ENCODE results near the gene CCDC107.

CCDC107 gene

GRCh38 chr9:35691757-35692301 is 33.7 kb downstream of the CCDC107 start:
- Histone ChIP-seq H2AFZ (ENCODE audit: low read length) (no peak overlapping the region), H3K9ac (ENCODE audit: low read length) (no peak overlapping the region), H4K20me1 (ENCODE audit: insufficient read depth, low read length) (no peaks in the 10 kb centered on the region), H3K27me3 (ENCODE audit: insufficient read depth, low read length) (no peaks in the 10 kb centered on the region), H3F3A (ENCODE audit: insufficient read depth, low read length) (0 out of 2 replicates have a peak, but pooled peaks cover 3% of the 10 kb centered on the region), H3K4me3 (ENCODE audit: low read depth, low read length, poor library complexity, severe bottlenecking) (no peak overlapping the region), H3K9me3 (ENCODE audit: low read length) (no peaks in the 10 kb centered on the region), H3K9me2 (ENCODE audit: low read depth, low read length) (no peaks in the 10 kb centered on the region), H3K27ac (ENCODE audit: low read depth, low read length, poor library complexity, severe bottlenecking) (no peak overlapping the region), H3K4me1 (ENCODE audit: insufficient read depth, low read length, severe bottlenecking) (peaks cover 32% of the 10 kb centered on the region), H3K79me2 (ENCODE audit: insufficient read depth, low read length) (no peaks in the 10 kb centered on the region), H3K4me2 (ENCODE audit: low read length) (no peak overlapping the region), H3K36me3 (ENCODE audit: insufficient read depth, low read length) (peaks cover 12% of the 10 kb centered on the region; the same call in 1 of the 2 replicates)
- no peak for TF ChIP-seq CTCF (IDR thresholded peaks at IDR 0.05; ENCODE audit: low read length)

- 0 out of 2 replicates have a peak, but pooled peaks cover 3% of the 10 kb centered on the region for H3F3A ChIP-seq (ENCODE audit: insufficient read depth, low read length)
- H3K9me3 ChIP-seq (ENCODE audit: low read length) = no peaks in the 10 kb centered on the region
- H3K9me2 ChIP-seq (ENCODE audit: low read depth, low read length) = no peaks in the 10 kb centered on the region
- no peaks in the 10 kb centered on the region for H3K27me3 ChIP-seq (ENCODE audit: insufficient read depth, low read length)
- H3K4me1 ChIP-seq (ENCODE audit: insufficient read depth, low read length, severe bottlenecking) = peaks cover 4% of the 10 kb centered on the region
- H3K4me3 ChIP-seq (ENCODE audit: low read depth, low read length, poor library complexity, severe bottlenecking) = no peak overlapping the region
- H4K20me1 ChIP-seq (ENCODE audit: insufficient read depth, low read length) = no peaks in the 10 kb centered on the region
- TF ChIP-seq CTCF (IDR thresholded peaks at IDR 0.05; ENCODE audit: low read length) (no peak), EZH2 (IDR thresholded peaks at IDR 0.05; ENCODE audit: borderline replicate concordance, low read length) (no peak)
- H3K36me3 ChIP-seq (ENCODE audit: insufficient read depth, low read length) = peaks cover 54% of the 10 kb centered on the region
- H3K4me2 ChIP-seq (ENCODE audit: low read length) = no peak overlapping the region
- H3K9ac ChIP-seq (ENCODE audit: low read length) = no peak overlapping the region
- H3K27ac ChIP-seq (ENCODE audit: low read depth, low read length, poor library complexity, severe bottlenecking) = no peak overlapping the region
- H3K79me2 ChIP-seq (ENCODE audit: insufficient read depth, low read length) = no peaks in the 10 kb centered on the region
- H2AFZ ChIP-seq (ENCODE audit: low read length) = no peak overlapping the region
Observed at GRCh38 chr9:35695943-35696401, 37.9 kb downstream of the CCDC107 start.

GRCh38 chr9:35696520-35697215 is 38.6 kb downstream of the CCDC107 start:
- H3K4me3 ChIP-seq (ENCODE audit: low read depth, low read length, poor library complexity, severe bottlenecking) = no peak overlapping the region
- H3K9me3 ChIP-seq (ENCODE audit: low read length) = no peaks in the 10 kb centered on the region
- no peak overlapping the region for H2AFZ ChIP-seq (ENCODE audit: low read length)
- no peak overlapping the region for H3K27ac ChIP-seq (ENCODE audit: low read depth, low read length, poor library complexity, severe bottlenecking)
- no peaks in the 10 kb centered on the region for H3K79me2 ChIP-seq (ENCODE audit: insufficient read depth, low read length)
- no peak overlapping the region for H3K9ac ChIP-seq (ENCODE audit: low read length)
- H3K36me3 ChIP-seq (ENCODE audit: insufficient read depth, low read length) = peaks cover 60% of the 10 kb centered on the region
- no peaks in the 10 kb centered on the region for H3K9me2 ChIP-seq (ENCODE audit: low read depth, low read length)
- H3K4me1 ChIP-seq (ENCODE audit: insufficient read depth, low read length, severe bottlenecking) = no peaks in the 10 kb centered on the region
- H3K27me3 ChIP-seq (ENCODE audit: insufficient read depth, low read length) = no peaks in the 10 kb centered on the region
- H4K20me1 ChIP-seq (ENCODE audit: insufficient read depth, low read length) = no peaks in the 10 kb centered on the region
- TF ChIP-seq CTCF (IDR thresholded peaks at IDR 0.05; ENCODE audit: low read length) (peak; percentile 92), EZH2 (IDR thresholded peaks at IDR 0.05; ENCODE audit: borderline replicate concordance, low read length) (no peak)
- 0 out of 2 replicates have a peak, but pooled peaks cover 3% of the 10 kb centered on the region for H3F3A ChIP-seq (ENCODE audit: insufficient read depth, low read length)
- H3K4me2 ChIP-seq (ENCODE audit: low read length) = no peak overlapping the region

All from OCI-LY1 (cell line).